Natural killer cell (primary cell): ENCODE results near the gene FNDC3B. TPM values are rescaled to one million over a fixed set of nuclear protein-coding genes. Genes with fewer than 3 reads are reported as not detected.

Experiments used
- ATAC-seq, 3 donors: fragments of 150-1000 bp in 2 of 3; fragments of 200-7000 bp in 1 of 3; cut with Tn5 transposase; 1 replicate in 1 of 3; 2 replicates in 2 of 3; pipeline ENCODE4 v1.10.0; 2021; ENCODE audit warnings: mild to moderate bottlenecking in 2 of 3, moderate library complexity in 2 of 3
- DNase-seq, 2 donors: peaks; one replicate each; pipeline versions ENCODE4 v3.0.0 to v3.0.0-alpha.2; 2013 to 2021; ENCODE audit warnings: mixed read lengths in 1 of 2
- H3K27ac ChIP-seq: one replicate; pipeline ENCODE4 v1.5.1; 2013; ENCODE audit warnings: mild to moderate bottlenecking, low read length
- H3K27me3 ChIP-seq: one replicate; pipeline ENCODE4 v1.6.1; 2013; ENCODE audit warnings: low read length; ENCODE audit not compliant: control insufficient read depth, insufficient read depth
- H3K36me3 ChIP-seq: one replicate; pipeline ENCODE4 v1.6.1; 2013; ENCODE audit warnings: low read length; ENCODE audit not compliant: control insufficient read depth, insufficient read depth
- H3K4me1 ChIP-seq: one replicate; pipeline ENCODE4 v1.6.1; 2013; ENCODE audit warnings: low read length; ENCODE audit not compliant: control insufficient read depth, insufficient read depth
- H3K4me3 ChIP-seq: one replicate; pipeline ENCODE4 v1.5.1; 2013; ENCODE audit warnings: low read length
- H3K9me3 ChIP-seq: one replicate; pipeline ENCODE4 v1.6.1; 2013; ENCODE audit warnings: low read length; ENCODE audit not compliant: control insufficient read depth, insufficient read depth
- H3K27ac Mint-ChIP-seq, 2 donors: one replicate each; pipeline ENCODE4 v1.8.0; 2022; ENCODE audit warnings: mild to moderate bottlenecking in 2 of 2, mixed read lengths in 2 of 2, moderate library complexity in 1 of 2
- H3K27me3 Mint-ChIP-seq, 2 donors: one replicate each; pipeline ENCODE4 v1.8.0; 2022; ENCODE audit warnings: low read depth in 2 of 2, mixed read lengths in 2 of 2
- H3K36me3 Mint-ChIP-seq: one replicate; pipeline ENCODE4 v1.8.0; 2022; ENCODE audit warnings: mixed read lengths
- H3K4me1 Mint-ChIP-seq, 2 donors: one replicate each; pipeline ENCODE4 v1.8.0; 2022; ENCODE audit warnings: mixed read lengths in 2 of 2
- H3K4me3 Mint-ChIP-seq: one replicate; pipeline ENCODE4 v1.8.0; 2022; ENCODE audit warnings: mild to moderate bottlenecking, moderate library complexity, mixed read lengths
- H3K9me3 Mint-ChIP-seq, 2 donors: one replicate each; pipeline ENCODE4 v1.8.0; 2022; ENCODE audit warnings: mixed read lengths in 2 of 2
- CTCF ChIP-seq: fragments of 200-600 bp; IDR thresholded peaks from one replicate; pipeline ENCODE4 v1.8.0; 2022; ENCODE audit warnings: antibody characterized with exemption
- WGBS: methylation state at CpG from one replicate; pipeline ENCODE4 v1.1.7; 2013; ENCODE audit warnings: missing lambda C conversion rate; ENCODE audit not compliant: insufficient coverage; 5-methylcytosine and 5-hydroxymethylcytosine counted together
- intact Hi-C: fragments of 100-400 bp; cut with micrococcal nuclease; formaldehyde crosslinking; loops from one replicate; pipeline ENCODE4 v1.14.2; 2022
- total RNA-seq, 4 donors: library from RNA; stranded (reverse); fragments of 120-200 nt in 1 of 4; gene quantifications; one replicate each; pipeline versions ENCODE4 v1.2.3 to v1.2.4, GENCODE V29; 2013 to 2022

Gene FNDC3B
- total RNA-seq, 3 donors from 2014 or later (not counting 1 experiment from before 2014, with no cell fraction given) = 154 to 214 (median 206) TPM

DNA sequence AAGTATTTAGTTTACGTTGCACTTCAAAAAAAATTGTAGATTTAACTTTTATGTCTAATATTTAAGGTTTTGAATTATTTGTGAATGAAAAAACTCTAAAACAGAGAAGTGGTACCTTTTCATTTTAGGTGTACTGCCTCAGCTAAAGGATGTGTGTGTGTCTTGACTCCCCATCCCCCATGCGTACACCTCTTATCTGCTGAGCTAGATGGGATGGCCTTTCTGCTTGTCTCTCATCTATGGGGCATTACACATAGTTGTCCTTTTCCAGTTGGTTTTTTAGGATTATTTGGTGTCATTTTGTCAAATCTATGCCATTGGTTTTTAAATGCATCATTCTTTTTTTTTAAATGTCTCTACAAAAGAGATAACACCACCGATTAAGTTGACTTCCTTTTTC is 110.9 kb downstream of the FNDC3B start:
- WGBS = no CpG with 5 or more reads among the region's 3 CpGs

GRCh38 chr3:172150913-172151650 is 111.7 kb downstream of the FNDC3B start:
- H3K4me1 ChIP-seq = peaks cover 46% of the 10 kb centered on the region
- no peak overlapping the region for H3K27ac ChIP-seq
- WGBS = 63% methylated on average over 3 of the region's 5 CpGs
- intact Hi-C loops = no loop called here
- no peak for ATAC-seq
- H3K4me3 ChIP-seq = no peak overlapping the region
- Mint-ChIP-seq H3K27ac (peak overlapping the region; percentile 36 to 88), H3K27me3 (no peaks in the 10 kb centered on the region), H3K36me3 (no peaks in the 10 kb centered on the region), H3K4me3 (peak overlapping the region; percentile 6), H3K9me3 (no peaks in the 10 kb centered on the region), H3K4me1 (peaks cover 82% of the 10 kb centered on the region in 2 donors)
- no peaks in the 10 kb centered on the region for H3K36me3 ChIP-seq
- H3K27me3 ChIP-seq = no peaks in the 10 kb centered on the region
- no peak for DNase-seq
- H3K9me3 ChIP-seq = no peaks in the 10 kb centered on the region
- TF ChIP-seq CTCF = no peak

More for the DNA sequence above, 110.9 kb downstream of the FNDC3B start:
- Histone ChIP-seq H3K4me3 (no peak overlapping the region), H3K36me3 (no peaks in the 10 kb centered on the region), H3K27me3 (no peaks in the 10 kb centered on the region), H3K4me1 (peaks cover 51% of the 10 kb centered on the region), H3K27ac (peak overlapping the region; percentile 6), H3K9me3 (no peaks in the 10 kb centered on the region)
- H3K4me1 Mint-ChIP-seq = peaks cover 80 to 81% of the 10 kb centered on the region in 2 donors
- ATAC-seq = no peak
- DNase-seq = no peak
- intact Hi-C loops = no loop called here
- TF ChIP-seq CTCF = no peak
- H3K4me3 Mint-ChIP-seq = peak overlapping the region; percentile 65
- no peaks in the 10 kb centered on the region for H3K36me3 Mint-ChIP-seq
- no peaks in the 10 kb centered on the region for H3K27me3 Mint-ChIP-seq
- H3K27ac Mint-ChIP-seq = peak overlapping the region; percentile 74 to 88
- H3K9me3 Mint-ChIP-seq = no peaks in the 10 kb centered on the region

GRCh38 chr3:172151651-172152649 is 112.6 kb downstream of the FNDC3B start:
- intact Hi-C loops = no loop called here
- peaks cover 44% of the 10 kb centered on the region for H3K4me1 ChIP-seq
- Mint-ChIP-seq H3K4me3 (peak overlapping the region; percentile 47), H3K27ac (peak overlapping the region; percentile 88 to 93), H3K4me1 (peaks cover 74 to 81% of the 10 kb centered on the region in 2 donors), H3K27me3 (no peaks in the 10 kb centered on the region), H3K9me3 (no peaks in the 10 kb centered on the region), H3K36me3 (no peaks in the 10 kb centered on the region)
- H3K36me3 ChIP-seq = no peaks in the 10 kb centered on the region
- TF ChIP-seq CTCF = no peak
- H3K27ac ChIP-seq = no peak overlapping the region
- no peak for DNase-seq
- H3K27me3 ChIP-seq = no peaks in the 10 kb centered on the region
- ATAC-seq = no peak
- H3K9me3 ChIP-seq = no peaks in the 10 kb centered on the region
- H3K4me3 ChIP-seq = no peak overlapping the region
- 88% methylated on average over 13 of the region's 14 CpGs for WGBS
